ENCODE results near the gene SPRTN. TPM values are rescaled to one million over a fixed set of nuclear protein-coding genes. Genes with fewer than 3 reads are reported as not detected.

The SPRTN gene
- total RNA-seq, 4 donors from 2014 or later: 8.7 to 15.1 (median 10.7) TPM

- in situ Hi-C loops (cut with MboI; ENCODE audit: low sequenced_read_pairs in 4 of 4): no loop called here
- DNase-seq (no peak), ATAC-seq (no peak)
- H3K36me3 ChIP-seq: no peaks in the 10 kb centered on the region
- H3K27ac ChIP-seq: no peak overlapping the region
- no peaks in the 10 kb centered on the region for H3K4me1 ChIP-seq
- no peaks in the 10 kb centered on the region for H3K9me3 ChIP-seq
- no peak overlapping the region for H3K4me3 ChIP-seq
- intact Hi-C loops (cut with DNase I; ENCODE audit: low total_unique reads): no loop called here
- TF ChIP-seq POLR2A (IDR thresholded peaks at IDR 0.05): no peak
- TF ChIP-seq, protein P1, sequence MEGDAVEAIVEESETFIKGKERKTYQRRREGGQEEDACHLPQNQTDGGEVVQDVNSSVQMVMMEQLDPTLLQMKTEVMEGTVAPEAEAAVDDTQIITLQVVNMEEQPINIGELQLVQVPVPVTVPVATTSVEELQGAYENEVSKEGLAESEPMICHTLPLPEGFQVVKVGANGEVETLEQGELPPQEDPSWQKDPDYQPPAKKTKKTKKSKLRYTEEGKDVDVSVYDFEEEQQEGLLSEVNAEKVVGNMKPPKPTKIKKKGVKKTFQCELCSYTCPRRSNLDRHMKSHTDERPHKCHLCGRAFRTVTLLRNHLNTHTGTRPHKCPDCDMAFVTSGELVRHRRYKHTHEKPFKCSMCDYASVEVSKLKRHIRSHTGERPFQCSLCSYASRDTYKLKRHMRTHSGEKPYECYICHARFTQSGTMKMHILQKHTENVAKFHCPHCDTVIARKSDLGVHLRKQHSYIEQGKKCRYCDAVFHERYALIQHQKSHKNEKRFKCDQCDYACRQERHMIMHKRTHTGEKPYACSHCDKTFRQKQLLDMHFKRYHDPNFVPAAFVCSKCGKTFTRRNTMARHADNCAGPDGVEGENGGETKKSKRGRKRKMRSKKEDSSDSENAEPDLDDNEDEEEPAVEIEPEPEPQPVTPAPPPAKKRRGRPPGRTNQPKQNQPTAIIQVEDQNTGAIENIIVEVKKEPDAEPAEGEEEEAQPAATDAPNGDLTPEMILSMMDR (IDR thresholded peaks at IDR 0.05 in 4 of 5, conservative IDR thresholded peaks at IDR 0.05 in 1 of 5): no peak
- H3K27me3 ChIP-seq: no peaks in the 10 kb centered on the region
Observed at GRCh38 chr1:231322880-231323530, 15.1 kb upstream of the SPRTN start.

GRCh38 chr1:231324660-231325059, 13.4 kb upstream of the SPRTN start:
- H3K4me3 ChIP-seq: no peak overlapping the region
- intact Hi-C loops (cut with DNase I; ENCODE audit: low total_unique reads): no loop called here
- no peaks in the 10 kb centered on the region for H3K4me1 ChIP-seq
- no peak overlapping the region for H3K27ac ChIP-seq
- TF ChIP-seq POLR2A (IDR thresholded peaks at IDR 0.05): no peak
- TF ChIP-seq, protein P1 (IDR thresholded peaks at IDR 0.05 in 4 of 5, conservative IDR thresholded peaks at IDR 0.05 in 1 of 5): no peak
- ATAC-seq (no peak), DNase-seq (no peak)
- no peaks in the 10 kb centered on the region for H3K27me3 ChIP-seq
- no peaks in the 10 kb centered on the region for H3K36me3 ChIP-seq
- H3K9me3 ChIP-seq: no peaks in the 10 kb centered on the region
- in situ Hi-C loops (cut with MboI; ENCODE audit: low sequenced_read_pairs in 4 of 4): no loop called here

DNA sequence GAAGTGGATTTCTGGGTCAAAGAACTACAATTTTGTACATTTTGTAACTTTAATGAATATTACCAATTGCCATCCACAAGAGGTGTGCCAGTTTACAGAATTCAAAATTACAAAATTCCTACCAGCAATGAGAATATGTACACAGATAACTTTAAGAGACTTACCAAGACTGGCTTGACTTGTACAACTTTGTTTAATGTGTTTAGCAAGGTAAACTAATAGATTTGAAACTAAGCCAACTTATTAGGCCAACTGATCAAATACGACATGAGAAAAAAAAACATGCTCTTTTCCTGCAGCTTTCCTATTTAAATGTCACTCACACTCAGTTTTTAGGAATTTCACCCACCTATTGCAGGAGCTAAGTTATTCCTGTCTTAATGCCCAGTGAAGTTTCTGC, 11.8 kb upstream of the SPRTN start:
- intact Hi-C loops (cut with DNase I; ENCODE audit: low total_unique reads) (no loop called here), in situ Hi-C loops (cut with MboI; ENCODE audit: low sequenced_read_pairs in 4 of 4) (no loop called here)
- Histone ChIP-seq H3K9me3 (no peaks in the 10 kb centered on the region), H3K36me3 (no peaks in the 10 kb centered on the region), H3K27ac (no peak overlapping the region), H3K27me3 (no peaks in the 10 kb centered on the region), H3K4me3 (no peak overlapping the region), H3K4me1 (no peaks in the 10 kb centered on the region)
- ATAC-seq: no peak
- TF ChIP-seq, protein P1 (IDR thresholded peaks at IDR 0.05 in 4 of 5, conservative IDR thresholded peaks at IDR 0.05 in 1 of 5): no peak
- no peak for TF ChIP-seq POLR2A (IDR thresholded peaks at IDR 0.05)
- DNase-seq: no peak

- ATAC-seq: no peak
- Histone ChIP-seq H3K4me1 (peaks cover 4 to 9% of the 10 kb centered on the region in 2 donors), H3K9me3 (no peaks in the 10 kb centered on the region), H3K27ac (no peak overlapping the region), H3K27me3 (no peaks in the 10 kb centered on the region), H3K36me3 (no peaks in the 10 kb centered on the region), H3K4me3 (no peak overlapping the region)
- no peak for TF ChIP-seq POLR2A (IDR thresholded peaks at IDR 0.05)
- TF ChIP-seq, protein P1 (IDR thresholded peaks at IDR 0.05 in 4 of 5, conservative IDR thresholded peaks at IDR 0.05 in 1 of 5): no peak
- intact Hi-C loops (cut with DNase I; ENCODE audit: low total_unique reads): no loop called here
- DNase-seq: no peak
- in situ Hi-C loops (cut with MboI; ENCODE audit: low sequenced_read_pairs in 4 of 4): no loop called here
Observed at GRCh38 chr1:231327617-231328016, 10.5 kb upstream of the SPRTN start.

- no peaks in the 10 kb centered on the region for H3K27me3 ChIP-seq
- no peak for TF ChIP-seq POLR2A (IDR thresholded peaks at IDR 0.05)
- TF ChIP-seq, protein P1 (IDR thresholded peaks at IDR 0.05 in 4 of 5, conservative IDR thresholded peaks at IDR 0.05 in 1 of 5): no peak
- in situ Hi-C loops (cut with MboI; ENCODE audit: low sequenced_read_pairs in 4 of 4): no loop called here
- no peak overlapping the region for H3K27ac ChIP-seq
- H3K9me3 ChIP-seq: no peaks in the 10 kb centered on the region
- no peaks in the 10 kb centered on the region for H3K36me3 ChIP-seq
- no peak for DNase-seq
- intact Hi-C loops (cut with DNase I; ENCODE audit: low total_unique reads): no loop called here
- H3K4me1 ChIP-seq: peaks cover 15 to 27% of the 10 kb centered on the region in 2 donors
- ATAC-seq: no peak
- no peak overlapping the region for H3K4me3 ChIP-seq
Observed at GRCh38 chr1:231329483-231329882, 8.6 kb upstream of the SPRTN start.
